Limb (tissue), 2 donors: ENCODE data around the gene GPR26.

ENCODE experiments used
- DNase-seq, 2 donors: peaks; one replicate each; pipeline ENCODE4 v3.0.0-alpha.2; 2016; ENCODE audit errors: extremely low spot score in 2 of 2

GPR26 gene

DNA sequence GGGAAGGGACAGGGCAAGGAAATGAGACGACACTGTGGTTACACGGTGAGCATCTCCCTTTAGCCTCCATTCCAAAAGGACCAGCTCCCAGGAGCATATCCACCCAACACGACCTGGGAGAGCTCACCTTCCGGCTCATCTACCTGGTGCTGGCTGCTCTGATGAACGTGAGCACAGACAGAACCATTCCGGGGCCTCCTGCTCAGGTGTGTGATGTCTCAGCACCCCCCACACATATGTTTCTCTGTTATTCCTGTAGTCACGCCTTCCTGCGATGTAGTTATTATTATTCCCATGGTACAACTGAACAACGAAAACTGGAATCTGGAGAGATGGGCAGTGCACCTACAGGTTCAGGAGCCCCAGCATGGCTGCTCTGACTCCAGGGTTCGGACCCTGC is 20.5 kb upstream of the GPR26 start:
- no peak for DNase-seq

DNA sequence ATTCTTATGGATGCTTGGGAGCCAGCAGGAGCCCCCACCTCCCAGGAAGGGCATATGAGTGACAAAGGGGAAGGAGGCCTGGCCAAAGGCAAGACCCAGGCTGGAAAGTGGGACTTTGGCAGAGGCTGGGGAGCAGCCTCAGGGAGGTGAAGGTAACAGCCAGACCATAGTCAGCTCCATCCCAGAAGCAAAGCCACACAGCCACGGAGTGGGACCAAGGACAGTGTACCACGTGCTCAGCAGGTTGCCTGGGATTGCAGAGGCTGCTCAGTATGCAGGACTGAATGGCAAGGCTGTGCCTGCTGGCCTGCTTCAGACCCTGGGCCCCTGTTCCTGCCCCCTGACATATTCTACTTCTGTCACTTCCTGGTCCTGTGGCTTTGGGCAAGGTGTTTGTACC is 17.6 kb upstream of the GPR26 start:
- DNase-seq, result no peak

DNA sequence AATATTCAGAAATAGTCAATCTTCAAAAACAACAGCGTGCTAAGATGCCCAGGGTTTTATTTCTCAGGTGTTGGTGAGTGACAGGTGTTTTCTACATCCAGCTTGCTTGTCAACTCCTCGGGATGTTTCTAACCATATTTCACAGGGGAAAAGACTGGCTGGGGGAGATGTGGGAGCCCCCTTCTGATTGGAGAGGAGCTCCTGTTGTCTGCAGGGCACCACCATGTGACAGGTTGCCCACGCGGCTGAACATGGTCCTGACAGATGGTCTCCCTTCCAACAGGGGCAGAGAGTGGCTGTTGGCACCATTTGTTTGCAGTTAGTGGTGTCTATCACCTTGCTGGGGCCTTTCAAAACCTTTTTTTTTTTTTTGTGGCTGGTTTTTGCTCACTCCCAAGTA is 16.5 kb upstream of the GPR26 start:
- DNase-seq, result no peak

DNA sequence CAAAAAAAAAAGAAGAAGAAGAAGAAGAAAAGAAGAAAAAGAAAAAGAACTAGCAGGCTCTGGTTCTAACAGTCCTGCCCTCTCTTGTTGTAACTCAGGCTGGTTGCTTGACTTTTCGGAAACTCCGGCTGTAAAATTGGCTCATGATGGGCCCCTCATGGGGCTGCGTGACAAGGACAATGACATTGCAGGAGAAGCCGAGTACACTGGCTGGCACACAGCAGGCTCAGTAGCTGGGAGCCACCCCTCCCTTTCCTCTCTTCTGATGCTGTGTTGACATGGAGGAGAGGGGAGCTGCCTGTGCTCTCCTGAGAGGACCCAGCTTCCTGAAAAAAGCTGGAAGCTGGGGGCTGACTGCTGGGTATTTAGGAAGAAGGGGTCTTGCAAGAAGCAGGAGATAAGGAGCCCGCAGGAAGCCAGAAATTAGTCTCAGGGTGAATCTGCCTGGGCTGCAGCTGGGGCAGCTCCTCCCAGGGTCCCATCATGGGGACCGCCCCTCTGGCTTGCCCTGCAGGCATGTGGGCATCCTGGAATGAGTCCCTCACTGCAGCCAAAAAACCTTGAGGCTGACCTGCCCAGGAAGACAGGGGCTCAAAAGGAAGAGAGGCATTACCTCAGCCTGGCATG is 14.6 kb upstream of the GPR26 start:
- DNase-seq, result no peak

DNA sequence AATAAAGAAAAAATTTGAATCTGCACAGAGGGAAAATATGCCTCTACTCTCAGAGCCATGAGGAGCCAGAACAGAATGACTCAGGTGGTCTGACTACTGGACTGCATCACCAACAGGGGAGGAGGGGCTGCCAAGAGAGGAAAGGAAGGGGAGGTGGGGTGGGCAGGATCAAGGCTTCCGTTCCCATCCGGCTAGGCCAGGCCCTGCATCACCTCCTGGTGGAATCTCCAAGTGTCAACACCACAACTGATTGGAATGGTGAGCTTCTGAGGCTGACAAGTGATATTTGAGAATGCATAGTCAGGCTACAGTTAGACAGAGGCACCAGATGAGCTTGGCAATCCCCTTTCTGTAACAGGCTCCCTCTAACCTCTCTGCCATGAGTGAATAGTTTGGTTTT is 10.4 kb upstream of the GPR26 start:
- no peak for DNase-seq

DNA sequence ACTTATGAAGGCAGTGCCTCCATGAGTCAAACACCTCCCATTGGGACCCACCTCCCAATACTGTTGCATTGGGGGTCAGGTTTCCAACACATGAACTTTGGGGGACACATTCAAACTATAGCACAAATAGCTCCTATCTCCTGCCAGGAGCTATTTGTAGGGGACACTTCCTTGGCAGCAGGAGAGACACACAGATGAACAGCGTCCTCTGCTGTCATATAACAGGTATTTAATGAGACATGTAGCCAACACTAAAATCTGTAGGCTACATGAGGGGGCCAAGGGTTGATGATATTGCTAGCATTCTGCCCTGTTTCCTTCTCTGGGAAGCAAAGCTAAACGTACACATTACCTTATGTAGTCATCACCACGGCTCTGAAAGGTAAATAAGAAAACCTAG is 2.6 kb upstream of the GPR26 start:
- no peak for DNase-seq

DNA sequence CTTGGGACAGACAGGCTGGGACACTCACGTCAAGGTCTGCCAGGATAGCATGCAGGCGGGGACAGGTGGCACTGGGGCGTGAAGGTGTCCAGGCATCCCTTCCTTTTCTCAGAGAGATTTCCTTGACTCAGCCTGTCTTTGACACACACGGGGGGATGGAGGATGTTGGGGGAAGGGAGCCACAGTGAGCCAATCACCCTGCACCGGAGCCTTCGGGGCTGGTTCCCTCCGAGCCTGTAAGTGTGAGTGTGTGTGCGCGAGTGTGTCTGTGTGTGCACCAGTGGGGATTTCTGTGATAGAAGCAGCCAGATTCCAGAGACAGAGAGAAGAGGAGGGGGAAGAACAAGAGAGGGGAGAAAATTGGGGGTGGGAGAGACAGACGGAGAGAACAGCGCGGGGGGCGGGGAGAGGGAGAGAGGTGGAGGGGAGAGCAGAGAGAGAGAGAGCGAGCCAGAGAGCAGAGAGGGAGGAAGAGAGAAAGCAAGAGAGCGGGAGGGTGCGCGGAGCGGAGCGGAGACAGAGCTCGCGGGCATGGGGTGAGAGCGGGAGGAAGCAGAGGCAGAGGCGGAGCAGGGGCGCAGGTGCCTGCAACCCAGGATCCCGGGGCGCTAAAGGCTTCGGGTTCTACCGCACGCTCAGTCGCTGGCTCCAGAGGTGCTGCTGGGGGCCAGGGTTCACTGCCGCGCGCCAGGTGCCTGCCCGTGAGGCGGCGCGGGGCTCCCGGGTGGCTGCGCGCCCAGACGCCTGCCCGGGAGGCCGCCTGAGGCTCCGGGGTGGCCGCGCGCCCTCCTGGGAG is 466 bp upstream of the GPR26 start:
- peak in 1 of 2 donors; percentile 46 for DNase-seq

DNA sequence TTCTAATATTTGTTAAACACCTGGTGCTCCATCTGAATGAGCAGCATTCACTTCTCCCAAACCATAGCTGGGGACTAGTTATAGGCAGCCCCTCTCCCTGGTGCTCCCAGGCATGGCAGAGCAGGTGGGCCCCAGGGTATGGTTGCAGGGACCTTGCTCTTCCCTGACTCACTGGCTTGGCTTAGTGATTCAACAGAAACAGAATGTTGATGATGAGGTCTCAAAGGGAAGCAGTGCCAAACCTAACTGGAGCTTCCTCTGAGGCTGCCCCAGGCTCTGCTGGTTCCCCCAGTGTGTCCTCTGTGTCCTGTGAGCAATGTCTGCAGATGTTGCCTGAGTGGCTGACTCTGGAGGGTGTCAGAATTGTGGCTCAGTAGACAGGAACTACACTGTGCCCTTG is 3.7 kb downstream of the GPR26 start:
- DNase-seq, result no peak

DNA sequence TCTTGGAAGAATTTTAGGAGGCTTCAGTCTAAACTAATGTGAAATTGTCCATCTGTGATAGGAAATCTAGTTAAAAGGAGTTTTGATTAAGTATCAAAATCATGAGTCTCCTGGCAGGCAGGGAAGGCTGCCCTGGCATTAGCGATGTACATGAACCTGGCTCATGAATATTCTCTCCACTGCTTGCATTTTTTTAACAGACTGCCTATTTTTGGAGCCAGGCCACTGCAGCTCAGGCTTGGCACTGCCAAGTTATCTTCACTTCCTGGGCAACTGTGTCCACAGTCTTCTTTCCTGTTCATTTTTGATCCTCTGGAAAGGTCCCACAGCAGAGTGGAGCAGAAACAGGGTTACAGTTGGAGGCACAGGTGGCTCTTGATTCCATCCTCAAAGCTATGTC is 7.0 kb downstream of the GPR26 start:
- DNase-seq, result no peak

DNA sequence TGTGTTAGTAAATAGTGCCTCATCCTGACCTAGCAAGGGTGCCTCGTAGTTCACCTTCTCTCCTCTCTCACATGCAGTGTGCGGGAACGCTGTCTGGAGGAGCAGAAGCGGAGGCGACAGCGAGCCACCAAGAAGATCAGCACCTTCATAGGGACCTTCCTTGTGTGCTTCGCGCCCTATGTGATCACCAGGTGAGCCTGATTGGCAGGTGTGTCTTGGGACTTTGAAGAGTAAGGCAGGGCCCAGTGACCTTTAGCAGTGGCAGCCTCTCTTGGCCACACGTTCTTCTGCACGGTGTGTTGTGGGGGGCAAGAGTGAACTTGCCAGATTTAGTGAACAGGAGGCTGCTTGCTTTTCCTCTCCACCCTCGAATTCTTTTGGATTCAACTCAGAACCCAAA is 8.6 kb downstream of the GPR26 start:
- DNase-seq, result no peak

DNA sequence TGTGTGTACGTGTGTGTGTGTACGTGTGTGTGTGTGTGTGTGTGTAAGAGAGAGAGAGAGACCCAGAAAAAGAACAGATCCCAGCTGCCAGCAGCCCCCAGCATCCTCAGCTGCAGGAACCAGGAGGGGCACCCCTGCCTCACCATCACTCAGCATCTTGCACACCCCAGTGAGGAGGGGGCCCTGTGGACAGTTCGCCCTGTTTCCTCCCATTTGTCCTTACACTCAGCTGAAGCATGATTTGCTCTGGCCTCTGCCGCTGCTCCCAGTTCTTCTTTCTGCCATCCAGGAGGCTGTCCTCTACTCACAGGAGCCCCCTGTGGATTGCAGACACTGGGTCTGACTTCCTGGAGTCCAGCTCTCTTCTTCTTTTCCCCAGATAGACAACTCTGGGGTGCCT is 9.7 kb downstream of the GPR26 start:
- no peak for DNase-seq

DNA sequence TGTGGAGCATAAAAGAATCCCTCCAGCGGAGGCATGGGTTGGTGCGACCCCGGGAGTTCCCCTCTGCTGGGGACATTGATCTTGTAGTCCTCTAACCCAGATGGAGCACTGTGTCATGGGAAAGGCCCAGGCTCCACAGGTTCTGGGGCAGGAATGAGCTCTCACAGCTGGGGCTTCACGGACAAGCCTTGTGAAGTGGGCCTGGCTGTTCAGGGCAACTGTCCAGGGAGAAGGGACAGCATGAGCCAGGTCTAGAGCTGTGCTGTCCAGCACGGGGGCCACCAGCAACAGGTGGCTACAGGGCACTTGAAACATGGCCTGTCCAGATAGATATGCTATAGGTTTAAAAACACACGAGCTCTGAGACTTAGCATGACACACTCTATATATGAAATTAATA is 11.4 kb downstream of the GPR26 start:
- DNase-seq, result no peak

DNA sequence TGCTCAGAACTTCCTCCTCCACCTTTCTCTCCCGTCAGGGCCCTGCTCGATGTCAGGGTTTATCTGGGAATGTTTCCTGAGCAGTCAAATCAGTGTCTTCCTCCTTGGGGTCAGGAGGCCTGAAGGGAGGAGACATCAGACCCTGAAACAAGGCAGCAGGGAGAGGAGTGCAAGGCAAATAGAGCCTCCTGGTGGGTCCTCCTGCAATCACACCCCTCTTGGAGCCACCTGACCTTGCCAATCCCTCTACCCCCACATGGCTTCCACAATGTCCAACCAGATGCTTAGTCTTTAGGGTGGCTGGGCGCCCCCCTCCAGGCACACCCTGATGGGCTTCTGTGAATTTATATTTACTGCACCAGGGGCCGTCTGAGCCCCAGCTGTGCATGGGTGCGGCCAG is 12.2 kb downstream of the GPR26 start:
- DNase-seq, result no peak

DNA sequence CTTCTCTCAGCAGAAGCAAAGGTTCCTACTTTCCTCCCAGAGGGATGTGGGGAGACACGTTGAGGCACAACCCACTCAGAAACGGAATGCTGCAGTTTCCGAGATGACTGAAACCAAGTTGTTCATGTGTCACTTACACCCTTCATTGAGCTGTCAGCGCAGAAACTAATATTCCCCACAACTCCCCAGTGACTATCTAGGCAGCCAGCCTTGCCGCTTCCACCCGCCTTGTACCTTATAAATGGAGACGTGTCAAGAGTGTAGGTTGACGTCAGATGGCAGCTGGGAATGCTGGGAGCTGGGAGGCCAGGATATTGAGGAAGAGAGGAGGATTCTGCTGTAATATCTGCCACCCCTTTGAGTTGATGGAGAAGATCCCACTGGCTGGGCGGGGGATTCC is 15.1 kb downstream of the GPR26 start:
- DNase-seq, result no peak

DNA sequence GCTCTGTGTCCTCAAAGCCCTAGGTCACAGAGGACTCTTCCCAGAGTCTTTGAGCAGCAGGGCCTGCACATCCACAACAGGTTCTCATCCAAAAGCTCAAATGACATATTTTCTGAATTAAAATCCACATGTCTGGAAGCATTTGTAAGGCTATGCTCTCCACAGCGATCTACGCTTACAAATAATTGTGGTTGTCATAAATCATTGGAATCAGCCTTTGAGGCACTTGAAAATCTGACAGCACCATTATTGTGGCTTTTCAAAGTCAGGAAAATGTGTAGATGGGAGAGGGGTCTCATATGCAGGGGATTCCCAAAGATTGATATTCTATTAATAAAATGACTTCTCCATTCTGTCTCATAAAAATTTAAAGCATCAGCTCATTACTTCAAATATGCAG is 16.3 kb downstream of the GPR26 start:
- peak in 1 of 2 donors; percentile 4 for DNase-seq

DNA sequence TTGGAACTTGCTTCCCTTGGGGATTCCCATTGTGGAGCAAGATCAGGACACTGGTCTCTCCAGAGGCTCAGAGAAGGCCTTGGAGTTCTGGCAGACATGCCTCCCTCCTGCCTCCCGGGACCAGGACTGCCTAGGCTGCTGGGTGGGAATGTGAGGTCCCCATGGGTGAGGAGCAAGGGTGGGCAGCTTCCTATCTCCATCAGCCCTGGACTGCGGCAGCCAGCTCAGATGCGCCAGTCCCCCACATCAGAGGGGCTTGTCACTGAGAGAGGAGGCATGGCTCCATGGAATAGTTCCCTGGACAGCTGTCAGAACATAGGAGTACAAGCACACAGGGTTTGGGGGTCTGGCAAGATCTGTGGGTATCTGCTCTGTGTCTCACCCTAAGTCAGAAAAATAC is 17.3 kb downstream of the GPR26 start:
- DNase-seq, result no peak

DNA sequence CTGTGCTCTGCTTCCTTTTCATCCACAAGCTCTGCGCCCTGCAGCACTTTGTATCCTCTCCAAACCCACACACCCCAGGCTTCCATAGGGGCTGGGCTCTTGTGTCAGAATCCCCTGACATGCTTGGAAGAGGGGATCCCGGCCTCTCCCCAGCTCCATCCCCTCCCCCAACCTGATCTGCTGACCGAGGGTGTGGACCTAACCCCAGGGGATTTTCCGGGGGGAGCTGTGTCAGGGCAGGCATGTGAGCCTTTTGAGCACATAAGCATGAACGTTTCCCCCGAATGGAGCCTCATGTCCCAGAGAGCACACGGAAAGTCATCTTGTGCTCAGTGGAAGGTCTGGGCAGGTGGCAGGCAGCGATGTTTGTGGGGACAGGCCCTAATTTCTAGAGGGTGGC is 17.7 kb downstream of the GPR26 start:
- no peak for DNase-seq

DNA sequence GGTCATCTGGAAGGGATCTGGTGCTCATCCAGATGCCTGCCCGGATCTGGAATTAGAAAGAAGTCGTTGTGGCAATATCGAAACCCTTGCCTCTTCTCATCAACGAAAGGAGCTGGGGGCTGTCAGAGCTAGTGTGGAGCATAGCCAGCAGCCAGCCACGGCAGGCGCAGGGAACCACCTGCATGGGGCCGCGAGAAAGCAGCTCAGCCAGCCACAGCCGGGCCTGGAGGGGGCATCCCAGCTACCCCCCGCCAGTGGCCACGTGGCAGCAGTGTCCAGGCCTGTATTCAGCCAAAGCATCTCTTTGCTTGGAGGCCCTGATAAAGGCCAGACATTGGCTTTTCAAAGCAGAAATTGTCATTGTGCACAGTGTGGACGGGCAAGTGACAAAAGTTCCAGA is 19.1 kb downstream of the GPR26 start:
- no peak for DNase-seq

DNA sequence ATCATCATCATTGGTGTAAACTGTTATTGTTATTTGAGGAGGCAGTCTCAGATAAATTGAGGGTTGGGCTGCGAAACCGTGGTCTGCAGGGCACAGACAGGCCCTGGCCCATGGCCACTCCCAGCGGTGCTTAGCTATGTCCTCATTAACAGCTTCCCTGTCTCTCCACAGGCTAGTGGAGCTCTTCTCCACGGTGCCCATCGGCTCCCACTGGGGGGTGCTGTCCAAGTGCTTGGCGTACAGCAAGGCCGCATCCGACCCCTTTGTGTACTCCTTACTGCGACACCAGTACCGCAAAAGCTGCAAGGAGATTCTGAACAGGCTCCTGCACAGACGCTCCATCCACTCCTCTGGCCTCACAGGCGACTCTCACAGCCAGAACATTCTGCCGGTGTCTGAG is 21.6 kb downstream of the GPR26 start:
- no peak for DNase-seq

DNA sequence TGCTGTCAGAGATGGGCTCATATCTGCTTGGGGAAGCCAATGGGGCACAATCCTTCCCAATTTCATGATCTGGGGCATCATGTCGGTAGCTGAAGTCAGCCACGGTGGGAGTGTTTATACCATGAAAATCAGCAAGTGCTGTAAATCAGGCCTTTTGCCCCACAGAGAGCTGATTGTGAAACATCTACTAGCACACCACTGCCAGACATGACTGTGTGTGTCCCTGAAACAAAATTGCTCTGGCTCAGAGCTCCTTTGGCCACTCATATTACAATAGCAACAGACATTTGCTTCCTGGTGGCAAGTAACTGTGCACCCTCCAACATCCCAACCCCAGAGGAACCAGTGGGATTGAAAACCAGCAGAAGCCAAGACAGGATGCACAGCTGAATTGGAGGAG is 23.7 kb downstream of the GPR26 start:
- DNase-seq, result no peak

DNA sequence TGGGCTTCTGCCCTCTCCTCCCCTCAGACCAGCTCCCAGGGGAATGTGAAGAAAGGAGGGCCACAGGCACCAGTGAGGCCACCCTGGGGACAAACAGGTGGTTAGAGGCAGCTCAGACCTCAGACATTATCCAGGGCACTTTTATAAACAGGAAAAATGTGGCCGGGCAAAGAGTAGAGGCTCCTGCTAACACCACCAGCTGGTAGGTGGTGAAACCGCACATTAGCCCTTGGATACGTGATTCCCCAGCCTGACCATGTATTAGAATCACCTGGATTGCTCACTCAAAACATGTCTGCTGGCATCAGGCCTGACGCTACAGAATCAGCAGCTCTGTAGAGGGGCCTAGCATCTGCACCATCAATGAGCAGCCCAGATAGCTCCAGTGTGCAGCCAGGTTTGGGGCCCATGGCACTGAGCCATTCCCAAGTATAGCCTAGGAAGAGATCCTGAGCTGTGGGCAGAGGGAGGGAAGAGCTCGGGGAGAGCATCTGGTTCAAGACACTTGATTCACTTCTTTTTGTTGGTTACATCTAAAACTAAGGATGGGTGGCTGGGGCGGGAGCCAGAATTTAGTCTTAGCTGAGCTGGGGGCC is 37.1 kb downstream of the GPR26 start:
- DNase-seq, result no peak

DNA sequence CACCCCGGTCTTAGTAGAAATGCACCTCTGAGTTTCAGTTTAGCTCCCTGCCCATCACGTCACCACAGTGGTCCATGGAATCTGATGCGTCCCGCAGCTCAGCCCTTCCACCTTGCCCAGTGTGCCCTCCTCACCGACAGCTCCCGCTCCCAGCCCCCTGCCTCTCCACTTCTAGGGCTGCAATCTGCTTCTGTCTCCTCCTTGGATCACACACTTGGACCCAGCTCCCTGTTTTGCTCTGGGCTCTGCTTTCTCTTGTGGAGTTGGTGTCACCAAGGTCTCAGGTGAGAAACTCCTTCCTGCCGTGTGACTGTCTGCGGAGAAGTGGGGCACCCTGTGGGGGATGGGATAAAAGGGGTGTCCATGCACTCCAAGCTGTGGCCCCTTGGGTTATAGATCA is 37.9 kb downstream of the GPR26 start:
- no peak for DNase-seq

DNA sequence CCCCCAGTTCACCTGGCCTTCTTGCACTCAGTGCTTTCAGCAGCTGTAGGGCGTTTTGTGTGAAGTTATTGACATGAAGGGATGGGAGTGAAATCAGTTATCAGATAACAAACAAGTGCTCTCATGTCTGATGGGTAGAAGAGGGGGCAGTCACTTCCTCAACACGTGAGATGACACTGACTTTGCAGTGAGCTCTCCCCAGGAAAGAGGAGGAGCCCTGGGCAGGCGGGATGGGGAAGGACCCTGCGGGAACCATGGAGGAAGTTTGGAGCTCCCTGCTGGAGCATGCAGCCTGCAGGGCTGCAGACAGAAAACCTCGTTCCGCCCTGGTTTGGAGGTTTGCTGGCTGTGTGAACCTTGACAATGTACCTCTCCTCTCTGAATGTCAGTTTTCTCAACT is 38.7 kb downstream of the GPR26 start:
- DNase-seq, result no peak
